Kidney tubule cell (primary cell): ENCODE results near the gene NAIF1.

Experiments used
- DNase-seq: peaks from one replicate; pipeline ENCODE4 v3.0.0-alpha.2; 2018; ENCODE audit warnings: low spot score

Gene NAIF1

DNA sequence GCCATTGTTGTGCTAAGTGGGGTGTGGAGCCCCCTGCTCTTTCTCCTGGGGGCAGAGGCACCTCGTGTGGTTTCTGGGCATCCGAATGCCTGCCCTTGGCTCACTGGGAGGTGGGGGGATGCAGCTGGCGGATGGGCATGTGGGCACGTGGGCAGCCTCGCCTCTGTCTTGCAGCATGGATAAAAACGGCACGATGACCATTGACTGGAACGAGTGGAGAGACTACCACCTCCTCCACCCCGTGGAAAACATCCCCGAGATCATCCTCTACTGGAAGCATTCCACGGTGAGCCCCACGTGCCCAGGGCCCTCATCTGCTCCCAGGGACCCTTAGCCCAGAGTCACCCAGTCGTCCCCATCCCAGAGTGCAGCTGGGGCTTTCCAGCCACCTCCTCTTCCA lies 35.1 kb upstream of the NAIF1 start:
- DNase-seq = no peak

DNA sequence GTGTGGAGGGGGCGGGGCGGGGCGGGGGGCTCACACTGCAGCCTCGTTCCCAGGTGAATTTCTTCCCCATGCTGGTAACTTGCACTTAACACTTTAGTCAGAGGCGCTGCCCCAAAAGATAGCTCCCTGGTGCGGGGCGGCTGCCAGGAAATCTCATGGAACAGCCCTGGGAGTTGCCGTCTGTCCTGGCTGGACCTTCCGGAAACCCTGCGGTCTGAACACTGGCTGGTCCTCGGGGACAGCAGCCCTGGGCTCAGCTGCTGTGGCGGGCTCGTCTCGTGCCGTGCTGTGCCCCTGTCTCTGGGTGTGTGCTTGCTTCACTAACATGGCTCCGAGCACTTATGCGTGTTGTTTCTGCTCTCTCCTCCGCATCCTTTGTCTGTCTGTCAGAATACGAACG lies 34.6 kb upstream of the NAIF1 start:
- DNase-seq = peak; percentile 35

DNA sequence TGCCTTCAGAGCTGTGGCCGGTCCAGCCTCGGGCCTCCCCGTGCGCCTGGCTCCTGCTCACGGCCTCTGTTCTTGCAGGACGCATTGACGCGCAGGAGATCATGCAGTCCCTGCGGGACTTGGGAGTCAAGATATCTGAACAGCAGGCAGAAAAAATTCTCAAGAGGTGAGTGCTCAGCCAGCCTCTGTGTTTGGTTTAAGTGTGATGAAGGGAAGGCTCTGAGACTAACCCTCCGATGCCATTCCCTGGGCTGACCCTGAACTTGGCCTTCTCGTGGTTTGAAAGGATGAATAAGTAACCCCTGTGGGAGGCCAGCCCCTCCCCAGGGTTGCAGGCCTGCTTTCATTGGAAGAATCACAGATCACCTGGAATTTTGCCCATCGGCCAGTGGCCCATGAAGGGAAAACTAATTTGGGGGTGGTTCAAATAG lies 34.1 kb upstream of the NAIF1 start:
- DNase-seq = peak; percentile 90

DNA sequence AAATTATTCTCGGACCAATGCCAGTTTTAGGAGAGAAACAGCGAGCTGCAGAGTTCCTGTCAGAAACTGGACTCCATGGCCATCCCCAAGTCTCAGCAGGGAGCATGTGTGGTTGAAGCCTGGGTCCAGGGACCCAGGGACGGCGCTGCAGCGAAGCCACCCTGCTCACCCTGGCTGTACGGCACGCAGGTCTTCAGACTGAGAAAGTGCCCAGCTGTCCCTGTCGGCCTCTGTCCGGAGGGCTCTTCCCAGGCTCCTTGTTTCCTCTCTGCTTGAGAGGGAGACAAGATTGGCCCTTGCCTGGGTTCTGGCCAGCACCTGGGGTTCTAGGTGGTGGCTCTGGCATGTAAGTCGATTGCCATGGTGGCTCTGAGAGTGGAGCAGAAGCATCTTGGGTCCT lies 33.5 kb upstream of the NAIF1 start:
- no peak for DNase-seq

DNA sequence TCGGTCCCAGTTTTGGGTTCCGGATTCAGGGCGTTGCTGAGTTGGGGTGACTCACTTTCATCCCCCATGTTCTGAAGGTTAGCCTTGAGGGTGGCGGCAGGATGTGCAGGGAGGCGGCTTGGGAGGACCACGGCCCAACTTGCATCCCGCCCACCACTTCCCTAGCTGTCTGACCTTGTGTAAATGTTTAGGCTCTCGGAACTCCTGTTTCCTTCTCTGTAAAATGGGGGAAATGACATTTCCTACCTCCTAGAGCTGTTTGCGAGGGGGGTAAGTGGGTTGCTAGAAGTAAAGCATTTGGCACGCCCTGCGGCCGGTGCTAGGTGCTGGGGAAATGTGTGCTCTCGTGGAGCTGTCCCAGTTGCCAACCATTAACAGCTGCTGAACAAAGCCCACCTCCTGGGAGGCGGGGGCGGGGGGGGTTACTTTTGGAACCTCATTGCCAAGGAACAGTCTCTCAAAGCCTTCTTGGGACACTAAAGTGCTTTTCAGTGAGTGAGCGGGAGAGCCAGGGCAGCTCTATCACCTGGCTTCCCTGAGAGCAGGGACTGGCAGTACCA lies 32.9 kb upstream of the NAIF1 start:
- DNase-seq = no peak

DNA sequence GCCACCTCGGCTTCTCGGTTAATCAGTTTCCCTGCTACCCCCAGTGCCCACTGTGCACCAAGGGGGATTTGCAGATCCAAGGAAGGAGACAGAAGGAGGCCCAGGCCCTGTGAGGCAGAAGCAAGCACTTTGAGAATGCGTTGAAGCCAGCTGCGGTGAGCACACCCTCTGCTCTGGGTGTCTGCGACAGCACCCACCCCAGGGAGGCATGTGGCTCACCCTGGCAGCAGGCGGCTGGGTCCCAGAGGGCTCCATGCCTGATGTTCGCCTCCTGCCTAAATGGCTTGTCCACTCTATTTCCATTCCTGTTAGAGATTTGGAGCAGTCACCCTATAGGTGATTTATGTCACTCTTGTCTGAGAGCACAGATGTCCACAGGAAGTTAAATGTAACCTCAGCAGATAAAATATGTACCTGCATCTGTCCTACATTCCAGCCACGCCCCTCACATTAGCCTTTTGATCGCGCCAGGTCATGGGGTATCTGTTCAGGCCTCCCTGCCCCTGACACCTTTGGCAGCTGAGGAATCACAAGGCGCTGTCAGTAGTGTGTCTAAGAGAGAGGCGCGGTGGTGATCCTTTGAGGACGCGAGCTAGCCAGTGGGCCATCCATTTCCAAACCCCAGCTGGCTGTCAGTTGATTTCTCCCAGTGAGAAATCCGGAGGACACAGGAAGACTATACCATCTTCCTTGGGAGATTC lies 32.3 kb upstream of the NAIF1 start:
- peak; percentile 59 for DNase-seq

DNA sequence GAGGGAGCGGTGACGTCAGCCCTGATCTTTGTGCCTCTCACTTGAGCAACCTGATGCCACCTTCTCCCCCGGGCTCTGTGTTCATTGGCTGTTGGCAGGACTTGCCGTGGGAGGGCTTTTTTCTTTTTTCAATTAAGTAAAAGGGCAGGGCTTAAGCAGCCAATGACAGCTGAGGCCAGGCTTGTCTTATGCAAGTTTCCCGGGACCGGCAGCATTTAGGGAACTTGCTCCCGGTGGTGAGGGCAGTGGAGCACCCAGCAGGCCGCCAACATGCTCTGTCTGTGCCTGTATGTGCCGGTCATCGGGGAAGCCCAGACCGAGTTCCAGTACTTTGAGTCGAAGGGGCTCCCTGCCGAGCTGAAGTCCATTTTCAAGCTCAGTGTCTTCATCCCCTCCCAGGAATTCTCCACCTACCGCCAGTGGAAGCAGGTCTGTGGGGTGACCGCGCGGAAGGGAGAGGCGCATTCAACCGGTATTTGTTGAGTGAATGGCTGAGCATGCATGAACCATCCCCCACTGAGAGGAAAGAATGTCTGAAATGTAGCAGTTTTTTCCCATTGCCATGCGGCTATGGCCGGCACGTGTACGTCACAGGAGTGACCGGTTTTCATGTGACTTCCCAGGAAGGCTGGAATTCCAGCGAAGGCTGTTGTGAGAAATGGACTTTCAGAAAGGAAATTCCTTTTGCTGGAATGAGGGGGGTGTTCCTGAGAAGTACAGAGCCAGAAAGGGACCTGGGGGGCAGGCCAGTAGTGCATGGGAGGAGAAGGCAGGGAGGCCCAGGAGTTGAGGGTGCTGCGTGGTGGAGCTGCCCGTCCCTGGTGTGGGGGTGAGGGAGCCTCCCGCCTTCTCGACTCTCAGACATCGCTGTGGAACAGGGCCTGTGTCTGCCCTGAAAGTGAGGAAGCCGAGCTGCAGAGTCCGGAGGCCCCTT lies 31.4 kb upstream of the NAIF1 start:
- peak; percentile 98 for DNase-seq

DNA sequence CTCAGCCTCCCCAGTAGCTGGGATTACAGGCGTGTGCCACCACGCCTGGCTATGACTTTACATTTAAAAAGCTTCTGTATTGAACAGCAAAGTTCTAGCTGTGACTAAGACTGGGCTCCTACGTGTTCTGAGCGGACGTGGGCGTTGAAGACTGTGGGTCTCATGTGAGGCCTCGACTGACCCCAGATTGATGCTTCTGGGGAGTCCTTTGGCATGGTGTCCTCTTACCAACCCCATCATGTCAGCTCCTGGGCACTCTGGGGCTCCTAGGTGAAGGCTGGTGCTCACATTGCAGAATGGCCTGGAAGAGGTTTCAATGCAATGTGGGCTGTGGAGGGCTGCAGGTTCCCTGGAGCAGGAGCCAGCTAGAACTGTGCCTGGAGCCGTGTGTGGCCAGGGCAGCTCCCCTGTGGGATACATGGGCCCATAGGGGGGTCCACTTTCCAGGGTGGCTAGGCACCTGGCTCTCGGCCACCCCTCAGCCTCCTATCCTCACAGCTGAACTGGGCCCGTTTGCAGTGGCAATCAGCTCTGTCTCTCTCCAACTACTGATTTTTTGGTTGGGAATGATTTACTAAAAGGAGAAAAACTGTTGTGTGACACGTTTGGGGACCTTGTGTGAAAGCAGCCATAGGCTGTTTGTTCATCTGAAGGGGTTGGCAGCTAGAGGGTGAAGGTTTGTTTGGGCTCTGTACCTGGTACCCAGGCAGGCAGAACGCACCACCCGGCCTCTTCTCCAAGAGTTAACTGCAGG lies 30.6 kb upstream of the NAIF1 start:
- DNase-seq = no peak

DNA sequence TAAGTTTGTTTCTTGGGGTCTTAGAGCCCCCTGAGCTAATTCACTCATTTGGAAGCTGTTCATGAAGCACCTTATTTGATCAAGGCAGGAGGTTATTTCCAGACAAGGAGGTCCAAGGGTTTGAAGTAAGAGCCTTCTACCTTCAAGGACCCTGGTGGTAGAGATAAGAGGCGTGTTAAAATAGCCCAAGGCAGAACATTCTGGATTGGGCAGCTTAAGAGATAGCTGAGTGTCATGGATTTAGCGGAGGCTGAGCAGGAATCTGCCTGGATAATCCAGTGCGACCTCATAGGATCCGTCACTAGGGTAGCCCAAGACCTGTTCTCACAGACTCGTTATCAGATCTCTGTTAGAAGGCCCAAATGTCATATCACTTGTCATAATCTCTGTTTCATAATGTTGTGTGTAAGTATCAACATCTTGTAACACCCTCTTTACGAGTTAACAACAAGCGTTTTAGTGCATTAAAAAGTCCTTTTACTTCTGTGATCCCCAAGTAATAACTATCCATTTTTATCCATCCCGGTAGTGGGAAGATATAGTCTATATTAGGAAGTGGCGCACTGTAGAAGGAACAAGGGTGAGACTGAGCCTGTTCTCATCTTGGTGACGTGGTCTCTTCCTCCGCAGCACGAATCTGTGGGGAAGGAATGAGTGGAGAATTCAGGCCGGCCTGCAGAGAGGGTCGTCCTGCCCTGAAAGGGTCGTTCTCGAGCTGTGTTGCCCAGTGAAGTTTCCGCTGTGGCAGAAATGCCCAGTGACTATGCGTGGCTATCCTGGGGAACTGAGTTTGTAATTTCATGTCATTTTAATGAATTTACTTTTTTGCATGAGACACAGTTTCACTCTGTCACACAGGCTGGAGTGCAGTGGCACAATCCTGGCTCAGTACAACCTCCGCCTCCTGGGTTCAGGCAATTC lies 29.8 kb upstream of the NAIF1 start:
- DNase-seq = no peak

DNA sequence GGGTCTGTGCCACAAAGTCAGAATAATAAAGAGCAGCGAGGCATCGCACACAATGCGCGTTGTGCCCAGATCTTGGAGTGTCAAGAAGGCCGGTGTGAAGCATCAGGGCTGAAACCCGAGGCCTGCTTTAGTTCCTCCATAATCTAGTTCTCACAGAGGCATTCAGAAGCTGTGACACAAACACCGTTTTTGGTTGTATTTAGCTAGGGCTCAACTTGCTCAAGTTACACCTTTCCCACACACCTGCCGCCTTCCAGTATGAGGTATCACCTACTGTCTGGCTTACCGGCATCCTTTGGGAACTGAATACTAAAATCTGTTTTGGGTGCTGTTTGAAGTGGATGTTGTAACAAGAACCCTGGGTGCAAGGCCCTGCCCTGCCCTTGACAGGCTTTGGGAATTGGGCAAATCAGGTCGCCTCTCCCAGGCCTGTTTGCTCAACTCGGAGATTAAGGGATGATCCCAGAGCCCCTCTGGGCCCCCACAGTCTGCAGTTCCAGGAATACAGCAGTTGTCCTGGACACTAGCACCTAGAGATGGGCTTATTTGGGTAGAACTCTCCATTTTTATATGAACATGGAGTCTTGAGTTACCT lies 27.9 kb upstream of the NAIF1 start:
- DNase-seq = no peak

DNA sequence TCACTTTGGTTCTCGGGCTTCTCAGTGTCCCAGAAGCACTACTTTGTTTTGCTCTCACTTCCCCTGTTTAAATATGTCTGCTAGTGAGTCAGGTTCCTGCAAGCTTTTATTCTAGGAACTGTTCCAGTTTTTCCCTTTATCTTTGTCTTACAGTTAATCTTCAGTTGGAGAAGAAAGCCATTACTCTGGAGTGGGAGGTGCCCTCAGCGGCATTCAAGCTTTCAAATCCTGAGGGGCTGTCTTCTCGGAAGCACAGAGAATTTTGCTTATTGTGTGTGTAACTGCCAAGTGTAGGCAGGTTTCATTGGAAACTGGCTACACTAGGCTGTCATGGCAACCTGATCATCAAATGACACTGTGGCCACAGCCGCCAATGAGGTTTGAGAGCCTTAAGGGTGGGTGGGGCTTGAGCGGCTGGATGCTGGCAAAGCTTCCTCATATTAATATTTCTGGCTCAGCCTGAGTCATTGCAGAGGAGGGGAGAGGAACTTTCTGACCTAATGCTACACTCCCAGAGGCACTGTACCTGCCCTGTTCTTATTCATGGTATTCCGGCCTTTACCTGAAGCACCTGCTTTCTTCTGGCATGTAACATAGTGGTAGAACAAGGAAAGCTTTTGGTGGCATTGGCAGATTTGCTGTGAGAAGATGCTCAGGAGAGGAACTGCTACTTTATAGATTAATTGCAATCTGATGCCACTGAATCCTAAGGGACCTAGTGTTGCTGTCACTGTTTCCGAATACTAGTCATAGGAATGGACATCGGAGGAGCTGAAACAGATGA lies 27.2 kb upstream of the NAIF1 start:
- peak; percentile 97 for DNase-seq

DNA sequence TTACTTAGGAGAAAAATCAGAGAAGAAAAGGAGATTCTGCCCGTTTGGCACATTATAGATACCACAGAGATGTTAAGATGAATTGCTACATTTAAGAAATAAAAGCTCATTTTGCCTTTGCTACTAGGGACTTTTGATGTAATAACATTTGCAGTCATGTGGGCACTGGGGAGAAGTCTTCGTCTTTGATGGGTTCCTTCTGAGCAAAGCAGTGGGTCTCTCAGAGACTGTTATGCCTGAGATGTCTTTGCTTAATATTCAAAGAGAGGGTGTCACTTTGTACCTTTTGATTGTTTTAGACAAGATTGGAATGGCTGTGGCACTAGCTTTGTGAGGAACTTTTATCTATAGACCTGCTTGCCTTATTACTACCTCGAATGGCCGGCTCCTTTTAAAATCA lies 25.9 kb upstream of the NAIF1 start:
- no peak for DNase-seq

DNA sequence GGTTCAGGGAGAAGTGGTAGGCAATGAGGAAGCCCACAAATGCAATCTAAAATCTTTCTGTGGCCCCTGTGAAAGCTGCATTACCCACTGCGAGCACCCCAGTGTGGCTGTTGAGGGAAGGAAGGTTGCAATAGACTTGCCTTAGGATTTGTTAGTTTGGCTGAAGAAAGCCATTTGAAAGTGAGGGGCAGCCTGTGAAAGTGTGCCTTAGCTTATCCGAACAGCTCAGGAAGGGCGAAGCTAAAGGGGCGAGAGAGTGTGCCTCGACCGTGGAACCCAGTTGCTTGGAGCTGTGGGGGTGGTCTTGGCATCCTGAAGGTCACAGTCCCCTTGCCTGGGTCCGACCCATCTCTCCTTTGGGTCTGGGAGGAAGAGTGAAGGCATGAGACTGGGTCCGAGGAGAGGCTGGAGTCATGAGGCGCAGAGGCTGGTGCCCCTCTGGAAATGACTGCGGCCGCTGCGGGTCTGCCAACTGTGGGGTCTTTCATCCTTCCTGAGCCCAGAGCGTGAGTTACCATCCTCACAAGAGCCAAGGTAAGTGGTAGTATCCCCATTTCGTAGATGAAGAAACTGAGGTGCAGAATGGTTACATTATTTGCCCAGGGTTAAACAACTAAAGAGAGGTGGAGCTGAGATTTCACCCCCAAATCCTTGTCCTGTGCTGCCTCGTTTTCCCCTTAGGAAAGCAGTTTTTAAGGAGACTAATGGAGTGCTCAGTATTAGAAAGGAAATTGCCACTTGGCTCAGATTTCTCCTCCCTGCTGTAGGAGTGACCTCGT lies 25.3 kb upstream of the NAIF1 start:
- DNase-seq = no peak

DNA sequence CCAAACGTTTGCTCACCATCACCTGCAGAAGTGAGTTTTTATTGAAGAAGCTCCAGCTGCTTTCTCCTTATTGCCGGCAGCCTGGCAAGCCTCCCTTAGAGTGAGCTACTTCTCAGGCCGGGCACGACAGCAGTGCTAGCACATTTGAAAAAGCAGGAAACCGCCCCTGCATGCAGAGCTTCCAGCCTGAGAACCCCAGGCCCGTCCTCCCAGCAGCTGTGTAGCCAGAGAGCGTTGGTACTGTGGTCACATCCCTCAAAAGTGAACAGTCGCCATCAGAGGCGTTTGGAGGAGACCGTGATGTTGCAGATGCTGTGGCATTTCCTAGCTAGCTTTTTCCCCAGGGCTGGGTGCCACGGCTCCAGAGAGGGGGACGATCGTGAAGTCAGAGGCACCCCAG lies 24.5 kb upstream of the NAIF1 start:
- no peak for DNase-seq

DNA sequence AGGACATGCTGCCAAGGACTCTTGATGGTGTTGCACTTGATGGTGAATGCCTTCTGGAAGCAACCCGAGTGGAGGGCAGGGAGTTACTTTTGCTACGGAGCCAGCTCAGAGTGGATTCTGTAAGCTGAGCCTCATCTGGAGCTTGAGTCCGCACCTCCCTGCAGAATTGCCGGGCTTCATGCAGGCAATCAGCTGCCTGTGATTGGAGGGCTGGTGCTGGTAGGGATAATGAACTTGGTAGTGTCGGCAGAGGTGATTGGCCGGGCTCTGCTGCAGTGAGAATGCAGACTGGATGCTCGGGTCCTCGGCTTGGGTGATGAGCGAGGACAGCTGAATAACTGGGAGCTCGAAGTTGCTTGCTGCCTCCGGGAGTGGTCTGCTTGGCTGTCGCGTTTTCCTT lies 24.0 kb upstream of the NAIF1 start:
- no peak for DNase-seq

DNA sequence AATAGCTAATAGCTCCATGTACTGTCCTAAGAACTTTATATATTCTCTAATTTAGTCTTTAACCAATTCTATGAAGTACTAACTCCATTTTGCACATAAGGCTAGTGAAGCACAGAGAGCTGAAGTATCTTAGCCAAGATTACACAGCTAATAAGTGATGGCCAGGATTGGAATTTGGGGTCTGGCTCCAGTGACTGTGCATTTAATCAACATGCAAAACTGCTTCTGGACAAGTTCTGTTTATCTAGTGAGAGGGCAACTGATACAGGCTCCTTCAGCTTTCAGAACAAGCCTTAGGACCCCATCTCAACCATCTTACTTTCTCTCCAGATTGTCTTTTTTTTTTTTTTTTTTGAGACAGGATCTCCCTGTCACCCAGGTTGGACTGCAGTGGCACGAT lies 22.2 kb upstream of the NAIF1 start:
- DNase-seq = no peak

DNA sequence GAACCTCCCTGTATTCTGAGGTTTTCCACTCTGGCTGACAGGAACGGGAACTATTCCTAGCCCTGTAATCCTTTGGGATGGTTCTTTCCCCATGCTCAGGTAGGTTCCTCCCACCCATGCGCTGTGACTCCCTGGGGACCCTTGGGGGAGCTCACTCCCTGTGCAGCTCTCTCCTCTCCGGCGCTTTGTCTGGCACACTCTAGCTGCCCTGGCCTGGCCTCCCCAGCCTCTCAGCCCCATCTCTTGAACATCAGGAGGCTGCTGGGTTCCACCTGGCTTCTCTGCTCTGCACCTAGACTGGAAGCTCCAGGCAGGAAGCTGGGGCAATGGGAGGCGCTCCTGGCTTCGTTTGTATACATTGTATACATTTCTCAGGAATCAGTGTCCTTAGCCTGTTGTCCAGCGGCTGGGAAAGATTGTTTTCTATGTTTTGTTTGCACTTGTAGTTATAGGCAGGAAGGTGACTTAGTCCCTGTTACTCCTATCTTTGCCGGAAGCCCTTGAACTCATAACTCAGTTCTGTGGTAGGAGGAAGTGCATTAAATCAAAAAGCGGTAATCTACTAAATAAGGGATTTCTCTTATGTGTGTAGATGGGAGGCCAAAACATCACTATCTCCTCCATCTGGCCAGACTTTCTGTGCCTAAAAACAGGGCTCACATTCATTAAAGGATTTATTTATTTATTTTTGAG lies 21.3 kb upstream of the NAIF1 start:
- no peak for DNase-seq

DNA sequence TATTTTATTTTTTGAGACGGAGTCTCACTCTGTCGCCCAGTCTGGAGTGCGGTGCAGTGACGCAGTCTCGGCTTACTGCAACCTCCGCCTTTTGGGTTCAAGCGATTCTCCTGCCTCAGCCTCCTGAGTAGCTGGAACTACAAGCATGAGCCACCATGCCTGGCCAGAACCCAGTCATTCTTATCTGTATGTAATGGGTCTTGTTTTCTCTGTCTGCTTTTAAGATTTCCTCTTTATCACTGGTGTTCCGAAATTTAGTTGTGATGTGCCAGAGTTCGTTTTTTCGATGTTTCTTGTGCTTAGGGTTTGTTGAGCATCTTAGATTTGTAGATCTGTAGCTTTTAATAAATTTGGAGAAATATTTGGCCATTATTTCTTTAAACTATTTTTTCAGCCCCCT lies 20.1 kb upstream of the NAIF1 start:
- no peak for DNase-seq

DNA sequence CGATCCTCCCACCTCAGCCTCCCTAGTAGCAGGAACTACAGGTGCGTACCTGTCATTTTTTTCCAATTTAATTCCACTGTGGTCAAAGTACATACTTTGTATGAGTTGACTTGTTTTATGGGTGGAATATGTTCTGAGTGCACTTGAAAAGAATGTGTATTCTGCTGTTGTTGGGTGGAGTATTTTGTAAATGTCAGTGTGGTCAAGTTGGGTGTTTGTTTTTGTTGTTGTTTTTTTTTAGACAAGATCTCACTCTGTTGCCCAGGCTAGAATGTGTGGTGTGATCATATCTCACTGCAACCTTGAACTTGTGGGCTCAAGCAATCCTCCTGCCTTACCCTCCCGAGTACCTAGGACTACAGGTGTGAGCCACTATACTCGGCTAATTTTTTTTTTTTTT lies 18.8 kb upstream of the NAIF1 start:
- no peak for DNase-seq
